Measurements from ENCODE around the gene PPHLN1. TPM values are rescaled to one million over a fixed set of nuclear protein-coding genes. Genes with fewer than 3 reads are reported as not detected.
"Not testable (repeated sequence)": the region's sequence is repeated elsewhere in the genome, so short reads cannot be mapped to it uniquely, and the experiment has no call there.

The PPHLN1 gene
- total RNA-seq, 1 donor from 2014 or later = 106 TPM

GRCh38 chr12:42370013-42370412 lies 44.0 kb downstream of the PPHLN1 start:
- no peak for DNase-seq (ENCODE audit: low read depth)

GRCh38 chr12:42372154-42372791 lies 46.3 kb downstream of the PPHLN1 start:
- DNase-seq (ENCODE audit: low read depth) = peak; percentile 48

GRCh38 chr12:42373669-42374068 lies 47.7 kb downstream of the PPHLN1 start:
- no peak for DNase-seq (ENCODE audit: low read depth)

GRCh38 chr12:42380733-42381132 lies 54.8 kb downstream of the PPHLN1 start:
- no peak for DNase-seq (ENCODE audit: low read depth)

- peak; percentile 19 for DNase-seq (ENCODE audit: low read depth)
Measured at GRCh38 chr12:42382013-42382696, 56.2 kb downstream of the PPHLN1 start.

GRCh38 chr12:42385326-42385841 lies 59.4 kb downstream of the PPHLN1 start:
- no peak for DNase-seq (ENCODE audit: low read depth)

GRCh38 chr12:42386308-42386707 lies 60.3 kb downstream of the PPHLN1 start:
- no peak for DNase-seq (ENCODE audit: low read depth)

- DNase-seq (ENCODE audit: low read depth) = not testable (repeated sequence)
Measured at GRCh38 chr12:42388086-42388485, 62.1 kb downstream of the PPHLN1 start.

- no peak for DNase-seq (ENCODE audit: low read depth)
Measured at GRCh38 chr12:42394429-42394828, 68.5 kb downstream of the PPHLN1 start.

GRCh38 chr12:42396473-42397259 lies 70.7 kb downstream of the PPHLN1 start:
- DNase-seq (ENCODE audit: low read depth) = no peak

GRCh38 chr12:42402821-42403411 lies 76.9 kb downstream of the PPHLN1 start:
- no peak for DNase-seq (ENCODE audit: low read depth)

- DNase-seq (ENCODE audit: low read depth) = peak; percentile 42
Measured at GRCh38 chr12:42407306-42407705, 81.3 kb downstream of the PPHLN1 start.

- no peak for DNase-seq (ENCODE audit: low read depth)
Measured at GRCh38 chr12:42409471-42409870, 83.5 kb downstream of the PPHLN1 start.

- peak; percentile 57 for DNase-seq (ENCODE audit: low read depth)
Measured at GRCh38 chr12:42410340-42410739, 84.4 kb downstream of the PPHLN1 start.

- DNase-seq (ENCODE audit: low read depth) = no peak
Measured at GRCh38 chr12:42420395-42420794, 94.4 kb downstream of the PPHLN1 start.

GRCh38 chr12:42421844-42422779 lies 96.1 kb downstream of the PPHLN1 start:
- peak; percentile 4 for DNase-seq (ENCODE audit: low read depth)

GRCh38 chr12:42422785-42423184 lies 96.8 kb downstream of the PPHLN1 start:
- DNase-seq (ENCODE audit: low read depth) = no peak

- peak; percentile 86 for DNase-seq (ENCODE audit: low read depth)
Measured at GRCh38 chr12:42426746-42427145, 100.8 kb downstream of the PPHLN1 start.

GRCh38 chr12:42428850-42429249 lies 102.9 kb downstream of the PPHLN1 start:
- DNase-seq (ENCODE audit: low read depth) = no peak

- DNase-seq (ENCODE audit: low read depth) = no peak
Measured at GRCh38 chr12:42432517-42433140, 106.7 kb downstream of the PPHLN1 start.
